LNCaP clone FGC (cell line): ENCODE results near the gene SRP9.
"Not testable (repeated sequence)": the region's sequence is repeated elsewhere in the genome, so short reads cannot be mapped to it uniquely, and the experiment has no call there.

Experiments used
- DNase-seq: peaks from one replicate; pipeline ENCODE4 v3.0.0-alpha.2; 2011; ENCODE audit warnings: low read depth
- H3K4me3 ChIP-seq: 2 replicates; pipeline ENCODE4 v1.5.1; 2011; ENCODE audit warnings: mild to moderate bottlenecking, low read depth, low read length, control low read depth
- TF ChIP-seq, protein P1 (sequence below): IDR thresholded peaks from 2 replicates; pipeline ENCODE4 v1.5.1; 2012; ENCODE audit warnings: mild to moderate bottlenecking; ENCODE audit not compliant: control insufficient read depth, insufficient read depth; ENCODE audit errors: extremely low read depth

Gene SRP9

DNA sequence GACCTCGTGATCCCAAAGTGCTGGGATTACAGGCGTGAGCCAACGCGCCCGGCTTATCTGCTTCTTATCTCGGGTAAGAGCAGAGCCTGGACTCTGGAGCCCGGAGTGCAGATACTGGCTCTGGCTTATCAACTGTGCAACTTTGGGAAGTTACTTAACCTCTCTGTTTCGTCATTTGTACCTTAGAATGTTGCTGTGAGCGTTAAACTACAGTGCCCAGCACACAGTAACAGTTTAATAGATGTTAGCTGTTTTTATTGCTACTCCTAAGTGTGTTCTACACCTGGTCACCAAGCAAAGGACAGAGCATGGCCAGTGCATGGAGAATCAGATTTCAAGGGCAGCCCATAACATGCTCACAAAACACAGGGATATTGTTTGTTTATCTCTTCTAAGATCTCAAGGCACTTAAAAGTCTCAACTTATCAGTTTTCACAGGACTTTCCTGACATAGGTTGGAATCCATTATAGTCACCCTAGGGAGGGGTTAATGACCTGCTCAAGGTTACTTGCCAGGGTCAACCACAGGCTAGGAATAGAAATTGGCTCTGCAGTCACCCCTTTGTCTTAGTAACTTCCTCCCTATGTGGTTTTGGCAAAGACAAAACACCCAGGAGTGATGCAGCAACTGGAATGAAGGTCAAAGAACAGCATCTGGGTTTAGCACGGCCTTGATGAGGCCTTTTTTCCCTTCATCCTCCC is 22.5 kb upstream of the SRP9 start:
- no peak for DNase-seq
- TF ChIP-seq, protein P1, sequence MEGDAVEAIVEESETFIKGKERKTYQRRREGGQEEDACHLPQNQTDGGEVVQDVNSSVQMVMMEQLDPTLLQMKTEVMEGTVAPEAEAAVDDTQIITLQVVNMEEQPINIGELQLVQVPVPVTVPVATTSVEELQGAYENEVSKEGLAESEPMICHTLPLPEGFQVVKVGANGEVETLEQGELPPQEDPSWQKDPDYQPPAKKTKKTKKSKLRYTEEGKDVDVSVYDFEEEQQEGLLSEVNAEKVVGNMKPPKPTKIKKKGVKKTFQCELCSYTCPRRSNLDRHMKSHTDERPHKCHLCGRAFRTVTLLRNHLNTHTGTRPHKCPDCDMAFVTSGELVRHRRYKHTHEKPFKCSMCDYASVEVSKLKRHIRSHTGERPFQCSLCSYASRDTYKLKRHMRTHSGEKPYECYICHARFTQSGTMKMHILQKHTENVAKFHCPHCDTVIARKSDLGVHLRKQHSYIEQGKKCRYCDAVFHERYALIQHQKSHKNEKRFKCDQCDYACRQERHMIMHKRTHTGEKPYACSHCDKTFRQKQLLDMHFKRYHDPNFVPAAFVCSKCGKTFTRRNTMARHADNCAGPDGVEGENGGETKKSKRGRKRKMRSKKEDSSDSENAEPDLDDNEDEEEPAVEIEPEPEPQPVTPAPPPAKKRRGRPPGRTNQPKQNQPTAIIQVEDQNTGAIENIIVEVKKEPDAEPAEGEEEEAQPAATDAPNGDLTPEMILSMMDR: no peak
- no peak overlapping the region for H3K4me3 ChIP-seq

DNA sequence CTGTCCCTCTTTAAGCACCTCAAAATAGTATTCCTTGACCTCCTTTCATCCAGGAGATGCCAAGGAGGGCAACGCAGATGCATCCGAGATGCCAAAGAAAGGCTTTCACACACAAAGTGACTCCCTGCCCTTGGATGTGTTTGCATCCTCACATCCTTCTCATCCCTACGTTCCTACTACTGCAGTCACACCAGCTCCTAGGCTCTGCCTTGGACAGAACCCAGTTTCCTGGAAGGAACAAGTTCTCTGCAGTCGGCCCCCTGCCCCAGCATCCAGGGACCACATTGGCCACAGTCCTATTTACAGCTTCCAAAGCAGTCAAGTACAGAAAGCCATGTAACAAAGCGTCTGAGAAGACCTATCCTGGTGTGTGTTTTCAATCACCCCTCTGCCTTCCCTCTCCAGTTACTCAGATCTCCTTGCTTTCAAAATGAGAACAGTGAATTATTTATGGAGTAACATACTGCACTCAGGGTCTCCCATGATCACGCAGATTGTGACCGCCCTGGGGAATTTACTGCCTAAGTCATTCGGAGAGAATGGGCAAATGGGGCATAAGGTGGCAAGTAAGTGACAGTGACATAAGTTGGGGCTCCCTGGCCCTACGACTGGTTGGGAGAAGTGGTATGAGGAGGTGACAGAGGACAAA is 21.8 kb upstream of the SRP9 start:
- no peak for DNase-seq
- H3K4me3 ChIP-seq: no peak overlapping the region
- TF ChIP-seq, protein P1: no peak

DNA sequence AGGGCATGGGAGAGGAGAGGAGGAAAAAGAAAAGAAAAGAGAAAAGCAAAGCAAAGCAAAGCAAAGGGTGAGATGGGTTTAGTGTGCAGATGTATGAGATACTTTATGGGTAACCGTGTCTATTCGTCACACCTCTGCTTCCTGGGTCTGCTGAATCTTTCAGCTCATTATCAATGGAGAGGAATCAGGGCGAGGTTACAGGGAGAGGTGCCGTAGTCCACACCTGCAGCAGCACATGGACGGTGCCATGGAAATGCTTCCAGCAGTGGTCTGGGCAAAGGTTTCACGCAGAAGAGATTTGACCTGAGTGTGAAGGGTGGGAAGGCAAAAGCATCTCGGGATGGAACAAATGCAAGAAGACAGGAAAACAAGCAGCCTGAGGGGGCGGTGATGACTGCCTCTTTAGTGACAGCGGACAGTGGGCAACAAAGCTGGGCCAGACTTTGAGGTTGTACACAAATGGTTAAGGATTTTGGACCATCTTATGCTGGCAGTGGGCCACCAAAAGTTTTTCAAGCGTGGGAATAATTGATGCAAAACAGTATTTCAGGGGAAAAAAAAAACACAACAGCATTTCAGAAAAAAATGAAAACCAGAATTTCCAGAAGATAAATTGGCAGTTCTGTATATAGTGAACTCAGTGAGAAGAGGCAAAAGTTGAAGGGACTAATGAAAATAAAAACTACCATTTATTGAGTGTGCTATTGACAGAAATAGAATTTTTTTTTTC is 19.5 kb upstream of the SRP9 start:
- TF ChIP-seq, protein P1: no peak
- H3K4me3 ChIP-seq: no peak overlapping the region
- no peak for DNase-seq

DNA sequence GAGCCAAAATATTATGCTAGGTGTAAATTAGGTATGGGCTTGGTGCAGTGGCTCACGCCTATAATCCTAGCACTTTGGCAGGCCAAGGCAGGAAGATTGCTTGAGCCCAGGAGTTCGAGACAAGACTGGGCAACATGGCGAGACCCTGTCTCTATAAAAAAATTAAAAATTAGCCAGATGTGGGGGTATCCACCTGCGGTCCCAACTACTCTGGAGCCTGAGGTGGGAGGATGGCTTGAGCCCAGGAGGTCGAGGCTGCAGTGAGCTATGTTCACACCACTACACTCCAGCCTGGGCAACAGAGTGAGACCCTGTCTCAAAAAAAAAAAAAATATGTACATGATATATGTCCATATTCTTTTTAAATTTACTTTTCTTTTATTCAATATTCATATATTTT is 17.7 kb upstream of the SRP9 start:
- DNase-seq, H3K4me3 ChIP-seq: not testable (repeated sequence)

DNA sequence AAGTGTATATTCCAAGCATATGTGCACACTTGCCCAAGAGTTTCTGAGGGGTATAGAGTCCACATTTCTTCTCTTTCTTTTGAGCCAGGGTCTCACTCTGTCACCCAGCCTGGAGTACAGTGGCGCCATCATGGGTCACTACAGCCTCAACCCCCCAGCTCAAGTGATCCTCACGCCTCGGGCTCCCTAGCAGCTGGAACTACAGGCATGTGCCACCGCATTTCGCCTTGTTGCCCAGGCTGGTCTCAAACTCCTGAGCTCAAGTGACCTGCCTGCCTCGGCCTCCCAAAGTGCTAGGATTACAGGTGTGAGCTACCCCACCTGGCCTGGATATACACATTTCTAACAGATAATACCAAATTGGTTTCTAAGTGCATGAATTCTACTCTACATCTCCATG is 17.1 kb upstream of the SRP9 start:
- TF ChIP-seq, protein P1: no peak
- H3K4me3 ChIP-seq: no peak overlapping the region
- DNase-seq: no peak

DNA sequence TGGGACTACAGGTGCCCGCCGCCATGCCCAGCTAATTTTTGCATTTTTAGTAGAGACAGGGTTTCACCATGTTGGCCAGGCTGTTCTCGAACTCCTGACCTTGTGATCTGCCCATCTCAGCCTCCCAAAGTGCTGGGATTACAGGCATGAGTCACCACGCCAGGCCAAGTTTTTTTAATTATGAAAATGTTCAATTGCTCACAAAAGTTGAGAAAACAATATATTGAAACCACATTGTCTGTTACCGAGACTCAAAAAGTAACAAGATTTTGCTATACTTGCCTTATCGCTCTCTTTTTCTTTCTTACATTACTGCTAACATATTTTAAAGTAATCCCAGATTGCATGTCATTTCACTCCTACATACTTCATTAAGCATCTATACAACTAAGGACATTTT is 16.2 kb upstream of the SRP9 start:
- H3K4me3 ChIP-seq, DNase-seq: not testable (repeated sequence)

DNA sequence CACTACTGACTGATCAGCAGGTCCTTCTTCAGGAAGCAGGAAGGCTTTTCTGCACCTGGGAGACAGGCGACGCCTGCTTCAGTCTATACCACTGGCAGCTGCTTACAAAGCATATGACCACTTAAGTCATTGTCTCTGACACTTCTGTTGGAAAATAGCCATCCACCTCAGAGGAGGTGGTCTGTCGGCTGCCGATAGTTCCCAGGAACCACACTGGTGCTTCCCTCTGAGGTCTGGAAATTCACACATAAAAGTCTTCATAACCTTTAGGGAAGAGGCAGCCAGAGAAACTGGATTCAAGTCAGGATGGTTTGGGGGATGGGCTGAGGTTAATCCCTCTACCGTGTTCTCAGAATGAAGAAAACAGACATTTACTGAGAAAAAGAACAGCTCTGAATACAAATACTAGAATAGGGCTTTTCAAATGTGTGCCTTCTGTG is 15.6 kb upstream of the SRP9 start:
- H3K4me3 ChIP-seq: no peak overlapping the region
- TF ChIP-seq, protein P1: no peak
- no peak for DNase-seq
